Peyer's patch (tissue), 4 donors: ENCODE results near the gene ZNF420.

Experiments used
- POLR2A ChIP-seq, 2 donors: fragments of 450-650 bp; IDR thresholded peaks; one replicate each; pipeline ENCODE4 v1.5.1; 2017; ENCODE audit warnings: antibody characterized with exemption in 2 of 2, mild to moderate bottlenecking in 2 of 2, moderate library complexity in 2 of 2
- TF ChIP-seq, protein P1 (sequence below), 6 experiments: fragments of 450-650 bp in 4 of 6; fragments of 200-600 bp in 2 of 6; sonication (generic) in 1 of 6; IDR thresholded peaks; one replicate each; pipeline ENCODE4 v1.5.1; 2017 to 2019; ENCODE audit warnings: antibody characterized with exemption in 6 of 6, mild to moderate bottlenecking in 3 of 6, moderate library complexity in 1 of 6

DNA sequence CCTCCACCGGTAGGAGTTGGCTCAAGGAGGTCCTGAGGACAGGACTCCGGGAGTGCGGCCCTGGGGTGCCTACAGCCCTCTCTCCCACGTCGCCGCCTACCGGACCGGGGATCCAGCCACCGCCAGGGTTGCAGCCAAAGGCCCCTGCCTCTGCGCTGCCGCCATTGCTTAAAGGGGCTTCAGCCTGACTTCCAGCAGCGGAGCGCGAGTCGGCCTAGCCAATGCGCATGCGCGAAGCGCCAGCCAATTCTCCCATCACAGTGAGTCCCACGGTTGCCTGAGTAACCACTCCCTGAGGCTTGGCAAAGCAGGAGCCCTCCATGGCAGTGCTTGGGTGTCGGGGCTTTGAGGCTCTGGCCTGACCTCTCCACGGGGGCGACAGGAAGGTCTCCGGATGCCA, 21.5 kb upstream of the ZNF420 start:
- TF ChIP-seq, protein P1, sequence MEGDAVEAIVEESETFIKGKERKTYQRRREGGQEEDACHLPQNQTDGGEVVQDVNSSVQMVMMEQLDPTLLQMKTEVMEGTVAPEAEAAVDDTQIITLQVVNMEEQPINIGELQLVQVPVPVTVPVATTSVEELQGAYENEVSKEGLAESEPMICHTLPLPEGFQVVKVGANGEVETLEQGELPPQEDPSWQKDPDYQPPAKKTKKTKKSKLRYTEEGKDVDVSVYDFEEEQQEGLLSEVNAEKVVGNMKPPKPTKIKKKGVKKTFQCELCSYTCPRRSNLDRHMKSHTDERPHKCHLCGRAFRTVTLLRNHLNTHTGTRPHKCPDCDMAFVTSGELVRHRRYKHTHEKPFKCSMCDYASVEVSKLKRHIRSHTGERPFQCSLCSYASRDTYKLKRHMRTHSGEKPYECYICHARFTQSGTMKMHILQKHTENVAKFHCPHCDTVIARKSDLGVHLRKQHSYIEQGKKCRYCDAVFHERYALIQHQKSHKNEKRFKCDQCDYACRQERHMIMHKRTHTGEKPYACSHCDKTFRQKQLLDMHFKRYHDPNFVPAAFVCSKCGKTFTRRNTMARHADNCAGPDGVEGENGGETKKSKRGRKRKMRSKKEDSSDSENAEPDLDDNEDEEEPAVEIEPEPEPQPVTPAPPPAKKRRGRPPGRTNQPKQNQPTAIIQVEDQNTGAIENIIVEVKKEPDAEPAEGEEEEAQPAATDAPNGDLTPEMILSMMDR (IDR thresholded peaks at IDR 0.05): no peak
- TF ChIP-seq POLR2A (IDR thresholded peaks at IDR 0.05): no peak
